Astrocyte of the spinal cord (primary cell): ENCODE measurements around the gene GPR180.

Experiments
- DNase-seq: peaks from one replicate; pipeline ENCODE4 v3.0.0; 2011; ENCODE audit warnings: low read depth, low spot score
- H3K4me3 ChIP-seq: 2 replicates; pipeline ENCODE4 v1.5.1; 2011; ENCODE audit warnings: low read depth, mild to moderate bottlenecking, low read length, moderate library complexity
- CTCF ChIP-seq: IDR thresholded peaks from 2 replicates; pipeline ENCODE4 v1.5.1; 2012; ENCODE audit warnings: low read depth, mild to moderate bottlenecking, low read length, inconsistent platforms
- in situ Hi-C: cut with HindIII; loops from 2 replicates; pipeline ENCODE4 v1.10.0; 2017; ENCODE audit warnings: low sequenced_read_pairs

The GPR180 gene

DNA sequence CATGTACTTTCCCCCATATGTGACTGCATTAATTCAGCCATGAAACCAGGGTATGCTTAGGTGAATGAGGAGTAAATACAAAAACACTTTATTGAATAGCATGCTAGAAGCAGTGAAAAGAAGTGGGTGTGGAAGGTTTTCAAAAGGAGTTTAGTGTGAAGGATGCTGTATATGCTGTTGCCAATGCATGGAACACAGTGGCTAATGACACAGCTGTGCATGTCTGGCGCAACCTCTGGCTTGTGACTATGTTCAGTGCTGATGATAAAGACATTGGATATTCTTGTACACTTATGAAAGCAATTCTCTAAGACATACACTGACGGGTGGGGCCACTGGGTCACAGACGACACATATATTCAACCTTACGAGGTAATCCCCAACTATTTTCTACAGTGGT lies 55.5 kb downstream of the GPR180 start:
- in situ Hi-C loops: no loop called here
- no peak overlapping the region for H3K4me3 ChIP-seq
- DNase-seq: no peak
- no peak for TF ChIP-seq CTCF

DNA sequence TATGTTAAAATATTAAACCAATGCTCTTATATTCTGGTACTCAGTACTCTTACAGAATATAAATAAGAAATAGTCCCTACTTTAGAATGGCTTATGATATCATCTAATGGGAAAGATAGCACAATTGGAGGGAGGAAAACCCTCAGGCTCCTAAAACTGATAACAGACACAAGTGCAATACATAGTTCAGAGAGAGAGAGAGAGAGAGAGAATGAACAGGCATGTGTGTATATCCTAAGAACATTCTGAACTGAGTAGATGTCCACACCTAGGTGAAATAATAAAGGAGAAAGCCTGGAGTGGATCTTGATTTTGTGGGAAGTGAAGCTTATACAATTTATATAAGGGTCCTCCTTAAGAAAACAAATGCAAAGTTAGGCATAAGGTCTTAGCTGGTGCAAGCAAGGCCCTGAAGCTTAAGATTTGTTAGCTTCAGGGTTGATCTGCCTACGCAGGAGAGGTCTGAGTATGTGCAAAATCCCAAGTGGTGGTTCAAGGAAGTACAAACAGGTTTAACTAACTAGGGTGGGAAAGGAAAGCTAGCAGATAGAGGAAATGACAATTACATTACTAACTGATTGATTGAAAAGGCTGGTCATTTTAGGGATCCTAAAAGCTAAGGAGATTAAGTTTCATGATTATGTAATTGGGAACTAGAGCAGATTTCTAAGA lies 57.4 kb downstream of the GPR180 start:
- no peak overlapping the region for H3K4me3 ChIP-seq
- DNase-seq: no peak
- in situ Hi-C loops: no loop called here
- peak; percentile 17 for TF ChIP-seq CTCF

DNA sequence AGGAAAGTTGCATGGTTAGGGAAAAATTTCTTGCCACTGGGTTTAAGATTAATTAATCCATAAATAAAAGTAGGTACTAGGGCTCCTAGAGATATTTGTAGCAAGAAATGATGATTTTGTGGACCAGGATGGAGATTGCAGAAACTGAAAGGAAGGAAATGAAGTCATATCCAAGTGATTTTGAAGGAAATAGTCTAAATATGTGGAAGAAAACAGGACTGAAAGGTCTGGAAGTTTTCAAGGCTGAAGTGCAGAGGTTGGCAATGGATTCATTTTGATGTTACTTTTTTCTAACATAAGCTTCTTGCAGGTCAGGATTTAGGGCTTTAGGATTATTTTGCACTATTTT lies 57.9 kb downstream of the GPR180 start:
- no peak for DNase-seq
- H3K4me3 ChIP-seq: no peak overlapping the region
- in situ Hi-C loops: no loop called here
- no peak for TF ChIP-seq CTCF

DNA sequence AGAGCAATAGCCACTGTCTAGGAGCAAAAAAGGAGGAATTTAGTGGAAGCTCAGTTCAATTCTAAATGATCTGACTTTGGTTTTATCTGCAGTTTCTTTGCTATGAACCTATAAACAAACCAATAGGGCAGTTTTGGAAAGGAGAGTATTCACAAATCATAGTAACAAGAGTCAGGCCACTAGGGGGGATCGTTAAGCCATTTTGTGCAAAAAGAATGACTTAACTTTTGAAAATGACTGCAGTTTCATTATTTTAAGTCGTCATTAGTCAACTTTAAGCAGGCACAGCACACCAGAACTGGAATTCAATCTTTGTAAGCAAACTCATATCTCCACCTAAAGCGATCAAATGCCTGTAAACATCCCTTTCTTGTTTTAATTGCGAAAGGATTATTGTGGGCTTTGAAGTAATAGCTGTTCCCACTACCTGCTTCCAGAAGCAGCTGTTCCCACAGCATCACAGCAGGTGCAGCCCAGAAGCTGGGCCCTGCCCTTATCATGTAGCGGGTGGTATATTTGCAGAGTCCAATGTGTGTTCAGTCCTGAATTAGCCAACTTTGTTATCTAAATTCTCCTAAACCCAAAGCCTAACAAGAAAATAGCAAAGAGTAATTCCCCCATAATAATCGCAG lies 59.2 kb downstream of the GPR180 start:
- in situ Hi-C loops: no loop called here
- DNase-seq: peak; percentile 34
- TF ChIP-seq CTCF: peak; percentile 39
- no peak overlapping the region for H3K4me3 ChIP-seq

GRCh38 chr13:94661406-94661805 lies 59.7 kb downstream of the GPR180 start:
- in situ Hi-C loops: no loop called here
- no peak for TF ChIP-seq CTCF
- H3K4me3 ChIP-seq: no peak overlapping the region
- DNase-seq: no peak

GRCh38 chr13:94662274-94662945 lies 60.8 kb downstream of the GPR180 start:
- no peak for DNase-seq
- TF ChIP-seq CTCF: no peak
- H3K4me3 ChIP-seq: no peak overlapping the region
- in situ Hi-C loops: no loop called here
